ENCODE data around the gene LMBRD2.

GRCh38 chr5:36099748-36100147 is 51.9 kb downstream of the LMBRD2 start:
- TF ChIP-seq CTCF (IDR thresholded peaks at IDR 0.05) (no peak), TAF1 (IDR thresholded peaks at IDR 0.05; ENCODE audit: borderline replicate concordance, low read depth, low read length) (no peak), TEAD4 (IDR thresholded peaks at IDR 0.05; ENCODE audit: borderline replicate concordance, insufficient read depth) (no peak), RAD21 (IDR thresholded peaks at IDR 0.05; ENCODE audit: low read length) (no peak), RFX5 (IDR thresholded peaks at IDR 0.05; ENCODE audit: low read length) (no peak), POLR2AphosphoS5 (IDR thresholded peaks at IDR 0.05; ENCODE audit: low read depth, low read length) (no peak), MAX (IDR thresholded peaks at IDR 0.05; ENCODE audit: low read depth) (no peak), ZBTB33 (IDR thresholded peaks at IDR 0.05; ENCODE audit: borderline replicate concordance, low read depth) (no peak), JUND (IDR thresholded peaks at IDR 0.05) (no peak), GABPA (IDR thresholded peaks at IDR 0.05; ENCODE audit: low read depth) (no peak), CHD2 (IDR thresholded peaks at IDR 0.05; ENCODE audit: low read length, partially characterized antibody) (no peak)

All from SK-N-SH (cell line).